OCI-LY7 (cell line): Measurements from ENCODE around the gene SLC22A12. TPM values are rescaled to one million over a fixed set of nuclear protein-coding genes. Genes with fewer than 3 reads are reported as not detected.
"Not testable (repeated sequence)": the region's sequence is repeated elsewhere in the genome, so short reads cannot be mapped to it uniquely, and the experiment has no call there.

Experiments
- BruUV-seq: library from RNA; stranded (reverse); fragments of 400-500 nt; replicated peaks from 2 replicates; lab custom pipeline; 2021; lab: Mats Ljungman, UMichigan
- CTCF ChIA-PET: fragments of 300-600 bp; sonication (Branson Sonifier 250); formaldehyde crosslinking; loops from one replicate; lab custom pipeline; 2022; ENCODE audit warnings: antibody characterized with exemption; ENCODE audit not compliant: unreplicated experiment; lab: Charles Lee
- POLR2A ChIA-PET: fragments of 300-600 bp; sonication (Branson Sonifier 250); formaldehyde crosslinking; loops from one replicate; lab custom pipeline; 2022; ENCODE audit warnings: antibody characterized with exemption; lab: Charles Lee
- DNase-seq: peaks from one replicate; pipeline ENCODE4 v3.0.0-alpha.2; 2015; ENCODE audit warnings: low spot score
- H2AFZ ChIP-seq: fragments of 200-600 bp; sonication (generic), shearing (Covaris generic); 2 replicates; pipeline ENCODE4 v1.6.1; 2014; ENCODE audit warnings: mild to moderate bottlenecking, antibody characterized with exemption, low read length, moderate library complexity
- H3K27ac ChIP-seq: fragments of 200-600 bp; sonication (generic); 2 replicates; pipeline ENCODE4 v1.5.1; 2014; ENCODE audit warnings: mixed run types, low read depth, mild to moderate bottlenecking, moderate library complexity, low read length, inconsistent platforms; ENCODE audit not compliant: poor library complexity, severe bottlenecking
- H3K36me3 ChIP-seq: fragments of 200-600 bp; sonication (generic); 2 replicates; pipeline ENCODE4 v1.6.1; 2014; ENCODE audit warnings: mild to moderate bottlenecking, antibody characterized with exemption, low read length, moderate library complexity, mixed read lengths; ENCODE audit not compliant: insufficient read depth
- H3K4me1 ChIP-seq: fragments of 200-600 bp; sonication (generic); 2 replicates; pipeline ENCODE4 v1.5.1; 2014; ENCODE audit warnings: mild to moderate bottlenecking, low read length; ENCODE audit not compliant: insufficient read depth, poor library complexity, severe bottlenecking
- H3K4me2 ChIP-seq: fragments of 200-600 bp; sonication (generic); 2 replicates; pipeline ENCODE4 v1.6.1; 2014; ENCODE audit warnings: mild to moderate bottlenecking, low read length
- H3K4me3 ChIP-seq: fragments of 200-600 bp; sonication (generic); 2 replicates; pipeline ENCODE4 v1.5.1; 2014; ENCODE audit warnings: mild to moderate bottlenecking, low read depth, low read length; ENCODE audit not compliant: poor library complexity, severe bottlenecking
- H3K79me2 ChIP-seq: fragments of 200-600 bp; sonication (generic); 2 replicates; pipeline ENCODE4 v1.6.1; 2016; ENCODE audit warnings: low read depth, mild to moderate bottlenecking, low read length, moderate library complexity, mixed read lengths; ENCODE audit not compliant: insufficient read depth
- H3K9me2 ChIP-seq: fragments of 200-600 bp; sonication (generic); 2 replicates; pipeline ENCODE4 v1.6.1; 2016; ENCODE audit warnings: mild to moderate bottlenecking, low read length, mixed read lengths; ENCODE audit not compliant: insufficient read depth
- H3K9me3 ChIP-seq: fragments of 200-600 bp; sonication (generic); 2 replicates; pipeline ENCODE4 v1.6.1; 2014; ENCODE audit warnings: mild to moderate bottlenecking, mixed run types, low read length, mixed read lengths
- H4K20me1 ChIP-seq: fragments of 200-600 bp; sonication (generic); 2 replicates; pipeline ENCODE4 v1.6.1; 2014; ENCODE audit warnings: mild to moderate bottlenecking, antibody characterized with exemption, low read length, moderate library complexity, mixed read lengths; ENCODE audit not compliant: insufficient read depth
- CTCF ChIP-seq: fragments of 200-600 bp; sonication (generic); conservative IDR thresholded peaks from 2 replicates; pipeline ENCODE4 v1.5.1; 2014; ENCODE audit warnings: mild to moderate bottlenecking, antibody characterized with exemption, low read length, moderate library complexity, mixed read lengths
- EZH2phosphoT487 ChIP-seq: fragments of 200-600 bp; sonication (generic); IDR thresholded peaks from 2 replicates; pipeline ENCODE4 v1.6.1; 2018; ENCODE audit warnings: low read depth, borderline replicate concordance, mild to moderate bottlenecking, mixed run types, antibody characterized with exemption, low read length, moderate library complexity, mixed read lengths
- intact Hi-C: fragments of 100-400 bp; cut with micrococcal nuclease; formaldehyde crosslinking; loops from one replicate; pipeline ENCODE4 v1.10.0; 2022; ENCODE audit not compliant: unreplicated experiment
- total RNA-seq, 2 experiments: library from RNA; depleted of rRNA in 1 of 2; stranded (reverse); fragments of >200 nt in 1 of 2; shearing (Covaris generic) in 1 of 2; gene quantifications; 2 replicates each; pipeline ENCODE4 v1.2.3, GENCODE V29; 2014 to 2022

Gene SLC22A12
- total RNA-seq, 2 experiments from 2014 or later, result not detected

DNA sequence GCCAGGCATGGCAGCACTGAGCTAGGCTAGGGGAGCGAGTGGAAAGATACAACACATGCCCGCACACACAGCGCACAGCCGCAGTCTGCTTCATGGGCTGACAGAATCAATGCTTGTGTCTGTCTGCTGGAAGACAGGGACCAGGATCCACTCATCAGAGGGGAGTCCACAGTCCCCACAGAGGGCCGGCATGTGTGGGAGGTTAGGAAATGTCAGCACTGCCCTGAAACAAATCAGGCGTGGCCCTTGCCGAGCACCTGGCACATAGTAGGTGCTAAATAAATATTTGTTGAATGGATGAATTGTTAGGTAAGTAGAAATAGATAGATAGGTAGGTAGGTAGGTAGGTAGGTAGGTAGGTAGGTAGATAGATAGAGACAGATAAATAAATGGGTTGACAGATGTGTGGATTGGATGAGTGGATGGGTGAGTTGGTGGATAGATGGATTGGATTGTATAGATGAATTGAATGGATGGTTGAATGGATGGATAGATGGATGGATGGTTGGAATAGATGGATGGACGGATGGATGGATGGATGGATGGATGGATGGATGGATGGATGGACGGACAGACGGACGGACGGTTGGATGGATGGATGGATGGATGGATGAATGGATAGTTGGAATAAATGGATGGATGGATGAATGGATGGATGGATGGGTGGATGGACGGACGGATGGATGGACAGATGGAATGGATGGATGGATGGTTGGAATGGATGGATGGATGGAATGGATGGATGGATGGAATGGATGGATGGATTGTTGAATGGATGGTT is 3.3 kb downstream of the SLC22A12 start:
- CTCF ChIA-PET, result no interaction called here
- Histone ChIP-seq H3K9me3 (no peaks in the 10 kb centered on the region), H4K20me1 (no peaks in the 10 kb centered on the region), H3K79me2 (no peaks in the 10 kb centered on the region), H3K4me1 (no peaks in the 10 kb centered on the region), H3K27ac (no peak overlapping the region), H3K36me3 (no peaks in the 10 kb centered on the region), H3K9me2 (no peaks in the 10 kb centered on the region), H3K4me2 (no peak overlapping the region), H2AFZ (no peak overlapping the region), H3K4me3 (no peak overlapping the region)
- TF ChIP-seq CTCF (no peak), EZH2phosphoT487 (no peak)
- intact Hi-C loops, result no loop called here
- no TSS peak for BruUV-seq
- DNase-seq, result no peak
- POLR2A ChIA-PET, result no interaction called here

DNA sequence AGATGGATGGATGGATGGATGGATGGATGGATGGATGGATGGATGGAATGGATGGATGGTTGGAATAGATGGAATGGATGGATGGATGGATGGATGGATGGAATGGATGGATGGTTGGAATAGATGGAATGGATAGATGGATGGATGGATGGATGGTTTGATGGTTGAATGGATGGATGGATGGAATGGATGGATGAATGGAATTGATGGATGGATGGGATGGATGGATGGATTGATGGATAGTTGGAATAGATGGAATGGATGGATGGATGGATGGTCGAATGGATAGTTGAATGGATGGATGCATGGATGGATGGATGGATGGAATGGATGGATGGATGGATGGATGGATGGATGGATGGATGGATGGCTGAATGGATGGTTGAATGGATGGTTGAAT is 4.9 kb downstream of the SLC22A12 start:
- H3K79me2 ChIP-seq, H4K20me1 ChIP-seq, DNase-seq, BruUV-seq, H3K4me1 ChIP-seq, H3K9me3 ChIP-seq, H3K36me3 ChIP-seq, H3K9me2 ChIP-seq, CTCF ChIA-PET, intact Hi-C loops, H3K4me3 ChIP-seq, H3K27ac ChIP-seq, H3K4me2 ChIP-seq, POLR2A ChIA-PET, H2AFZ ChIP-seq: not testable (repeated sequence)

DNA sequence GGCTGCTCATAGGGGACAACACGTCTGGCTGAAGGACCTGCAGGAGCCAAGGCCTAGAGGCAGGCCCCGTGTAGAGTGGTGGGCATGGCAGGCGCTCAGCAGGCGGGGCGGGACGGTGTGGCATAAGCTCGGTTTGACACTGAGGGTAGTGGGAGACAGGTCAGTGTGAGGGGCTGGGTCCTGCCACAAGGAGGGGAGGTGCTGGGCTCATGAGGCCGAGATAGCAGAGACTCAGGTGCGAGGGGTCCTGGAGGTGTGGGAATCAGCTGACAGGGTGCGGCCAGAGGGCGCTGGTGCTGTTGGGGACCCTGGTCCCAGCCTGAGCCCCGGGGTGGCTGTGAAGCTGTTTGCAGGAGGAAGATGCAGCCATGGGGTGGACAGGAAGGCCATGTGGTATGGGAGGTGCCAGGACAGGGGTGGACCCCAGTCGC is 6.7 kb downstream of the SLC22A12 start:
- Histone ChIP-seq H3K79me2 (no peaks in the 10 kb centered on the region), H4K20me1 (no peaks in the 10 kb centered on the region), H3K9me3 (no peaks in the 10 kb centered on the region), H3K4me2 (no peak overlapping the region), H3K9me2 (no peaks in the 10 kb centered on the region), H3K4me3 (no peak overlapping the region), H3K4me1 (no peaks in the 10 kb centered on the region), H3K27ac (no peak overlapping the region), H3K36me3 (no peaks in the 10 kb centered on the region), H2AFZ (no peak overlapping the region)
- POLR2A ChIA-PET, result no interaction called here
- CTCF ChIA-PET, result no interaction called here
- intact Hi-C loops, result no loop called here
- TF ChIP-seq EZH2phosphoT487, result no peak
- no peak for TF ChIP-seq CTCF
- no peak for DNase-seq
- no TSS peak for BruUV-seq
